Stimulated activated CD8-positive, alpha-beta memory T cell treated with anti-CD3 and anti-CD28 coated beads, Interleukin-15, amount 100 ng/mL, for 24 hours (primary cell): ENCODE data around the gene KSR2.

ENCODE experiments used
- DNase-seq: peaks from one replicate; pipeline ENCODE4 v3.0.0-alpha.2; 2020; ENCODE audit warnings: low read depth

Gene KSR2

DNA sequence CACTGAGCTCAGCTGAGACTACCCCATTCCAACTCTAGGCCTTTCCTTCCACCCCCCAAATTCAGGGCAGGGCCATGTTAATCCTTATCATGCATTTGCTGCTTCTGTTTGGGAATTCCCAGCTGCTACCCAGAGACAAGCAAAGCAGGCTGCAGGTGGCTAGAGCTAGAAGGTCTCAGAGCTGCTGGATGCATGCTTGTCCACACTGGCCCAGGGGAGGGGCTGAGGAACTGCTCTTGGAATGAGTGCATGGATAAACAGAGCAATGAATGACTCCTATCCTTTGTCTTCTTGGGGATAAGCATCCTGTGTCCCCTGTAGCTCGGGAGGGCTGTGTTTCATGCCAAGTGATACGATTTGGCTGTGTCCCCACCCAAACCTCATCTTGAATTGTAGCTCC is 470.5 kb downstream of the KSR2 start:
- DNase-seq = no peak

DNA sequence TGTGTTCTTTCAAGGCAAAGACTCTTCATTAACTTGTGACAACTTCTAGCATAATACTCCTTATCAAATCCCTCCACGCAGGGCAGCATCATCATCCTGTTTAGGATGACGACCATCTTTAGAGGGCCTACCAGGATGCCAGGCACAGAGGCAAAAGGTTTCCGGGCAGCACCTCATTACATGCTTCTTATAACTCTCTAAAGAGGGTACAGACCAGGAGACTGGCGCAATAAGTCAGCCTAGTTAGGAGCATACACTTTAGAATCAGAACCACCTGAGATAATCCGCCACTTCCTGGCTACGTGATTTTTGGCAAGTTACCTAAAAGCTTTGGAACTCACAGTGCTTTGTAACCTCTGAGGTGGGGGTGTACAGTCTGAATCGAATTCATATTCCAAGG is 471.4 kb downstream of the KSR2 start:
- no peak for DNase-seq

DNA sequence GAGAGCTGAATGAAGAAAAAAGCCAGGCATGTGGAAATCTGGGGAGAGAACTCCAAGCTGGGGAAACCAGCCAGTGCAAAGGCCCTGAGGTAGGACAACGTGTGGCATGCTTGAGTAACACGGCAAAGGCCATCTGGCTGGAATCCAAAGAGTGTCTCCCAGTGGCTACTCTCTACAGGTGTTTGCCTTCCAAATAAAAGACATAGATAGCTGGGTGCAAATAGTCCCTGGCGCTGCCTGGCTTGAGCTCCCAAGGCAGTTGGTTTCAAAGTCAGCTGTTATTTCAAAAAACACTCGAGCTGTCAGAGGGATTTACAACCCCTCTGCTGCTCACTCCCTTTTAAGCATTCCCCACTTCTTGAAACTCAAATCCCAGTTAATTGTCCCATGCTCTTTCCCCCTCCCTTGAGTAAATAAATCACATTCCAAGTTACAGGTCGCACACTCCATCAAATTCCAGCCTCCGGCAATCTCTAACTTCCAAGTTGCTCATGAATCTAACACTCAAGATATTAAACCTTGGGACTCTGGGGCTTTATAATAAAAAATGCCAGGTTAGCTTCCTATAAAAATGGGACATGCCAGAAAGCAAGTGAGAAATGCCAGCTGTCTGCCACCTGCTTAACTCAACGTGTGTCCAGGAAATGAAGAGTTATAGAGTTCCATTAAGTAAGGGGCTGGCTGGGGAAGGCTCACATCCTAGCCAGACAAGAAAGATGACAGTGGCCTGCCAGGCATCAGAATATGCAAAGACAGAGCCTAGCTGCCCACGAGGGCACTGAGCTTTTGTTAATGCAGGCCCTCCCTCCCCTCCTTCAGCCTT is 473.7 kb downstream of the KSR2 start:
- DNase-seq = no peak

DNA sequence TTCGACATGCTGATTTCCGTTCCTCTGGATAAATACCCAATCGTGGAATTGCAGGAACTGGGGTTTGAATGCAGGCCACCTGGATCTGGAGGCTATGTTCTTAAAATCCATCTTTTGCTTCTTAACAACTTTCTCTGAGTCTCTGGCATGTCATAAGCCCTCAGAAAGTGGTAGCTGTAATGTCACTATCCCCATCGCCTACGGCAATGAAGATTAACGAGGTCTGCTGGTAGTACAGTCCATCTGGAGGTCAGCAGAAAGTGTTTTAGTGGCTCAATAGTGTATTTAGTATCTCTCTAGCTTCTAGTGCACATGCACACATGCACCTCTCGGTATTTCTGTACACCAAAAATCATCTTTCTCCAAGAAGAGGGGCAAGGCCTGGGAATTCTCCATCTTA is 477.1 kb downstream of the KSR2 start:
- no peak for DNase-seq

DNA sequence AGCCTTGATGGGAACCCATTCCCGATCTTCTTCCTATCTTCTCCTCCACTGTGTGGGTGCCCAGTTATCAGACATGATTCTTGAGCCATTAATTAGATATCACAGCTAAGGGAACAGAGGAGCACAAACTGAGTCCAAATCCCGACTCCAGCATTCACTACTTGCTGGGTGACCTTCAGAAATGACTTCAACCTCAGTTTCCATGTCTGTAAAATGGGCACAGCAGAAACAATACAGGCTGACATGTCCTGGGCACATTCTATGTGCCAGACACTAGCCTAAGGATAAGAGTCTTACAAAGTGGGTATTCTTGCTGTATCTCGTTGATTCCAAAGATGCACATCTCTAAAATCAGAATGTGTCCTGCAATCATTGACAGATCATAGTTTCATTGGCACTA is 478.7 kb downstream of the KSR2 start:
- DNase-seq = no peak

DNA sequence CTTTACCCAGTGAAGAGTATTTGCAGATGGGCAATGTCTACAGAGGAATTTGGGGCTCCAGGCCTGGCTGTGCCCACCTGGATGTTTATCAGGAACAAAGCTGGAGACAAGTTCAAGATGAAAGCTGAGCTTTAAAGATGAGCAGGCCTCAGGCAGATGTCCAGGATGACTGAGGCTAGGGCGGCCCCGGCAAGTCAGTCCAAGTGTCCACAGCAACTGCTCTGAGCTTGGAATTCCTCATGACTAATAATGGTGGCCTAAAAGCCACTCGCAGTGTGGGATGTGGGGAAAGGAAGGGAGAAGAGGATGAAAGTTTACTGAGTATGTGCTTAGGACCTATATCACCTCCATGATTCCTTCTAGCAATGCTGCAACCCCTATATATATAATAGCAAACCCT is 479.1 kb downstream of the KSR2 start:
- no peak for DNase-seq

DNA sequence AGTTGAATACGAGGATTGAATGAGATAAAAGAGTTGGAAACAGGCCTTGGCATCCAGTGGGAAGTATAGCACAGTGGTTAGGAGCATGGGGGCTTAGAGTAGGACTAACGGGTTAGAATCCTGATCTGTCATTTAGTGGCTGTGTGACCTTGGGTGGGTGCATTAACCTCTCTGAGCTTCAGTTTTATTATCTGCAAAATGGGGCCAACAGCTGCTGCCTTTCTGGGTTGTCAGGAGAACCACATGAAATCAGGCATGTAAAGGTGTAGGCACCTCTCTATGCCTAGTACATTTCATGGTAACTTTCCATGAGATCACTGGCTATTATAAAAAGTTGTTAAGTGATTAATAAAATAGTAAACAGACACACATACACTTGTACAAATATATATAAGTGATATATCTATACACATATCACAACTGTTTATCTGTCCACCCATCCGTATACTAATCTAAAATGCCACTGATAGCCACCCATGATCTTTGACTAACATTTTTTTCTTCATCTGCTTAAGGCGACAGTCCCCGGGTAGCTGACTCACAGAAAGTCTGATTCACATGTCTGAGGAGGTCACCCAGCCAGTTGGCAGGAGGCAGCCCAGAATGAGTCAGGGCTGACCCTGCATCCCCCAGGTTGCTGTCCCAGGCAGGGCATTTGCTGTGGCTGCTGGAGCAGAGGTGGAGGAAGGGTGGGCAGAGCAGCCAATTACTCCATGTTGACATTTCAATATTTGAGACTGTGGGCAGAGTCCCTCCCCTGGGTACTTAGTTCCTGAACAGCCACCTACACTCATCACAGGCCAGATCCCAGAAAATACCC is 481.7 kb downstream of the KSR2 start:
- DNase-seq = no peak

DNA sequence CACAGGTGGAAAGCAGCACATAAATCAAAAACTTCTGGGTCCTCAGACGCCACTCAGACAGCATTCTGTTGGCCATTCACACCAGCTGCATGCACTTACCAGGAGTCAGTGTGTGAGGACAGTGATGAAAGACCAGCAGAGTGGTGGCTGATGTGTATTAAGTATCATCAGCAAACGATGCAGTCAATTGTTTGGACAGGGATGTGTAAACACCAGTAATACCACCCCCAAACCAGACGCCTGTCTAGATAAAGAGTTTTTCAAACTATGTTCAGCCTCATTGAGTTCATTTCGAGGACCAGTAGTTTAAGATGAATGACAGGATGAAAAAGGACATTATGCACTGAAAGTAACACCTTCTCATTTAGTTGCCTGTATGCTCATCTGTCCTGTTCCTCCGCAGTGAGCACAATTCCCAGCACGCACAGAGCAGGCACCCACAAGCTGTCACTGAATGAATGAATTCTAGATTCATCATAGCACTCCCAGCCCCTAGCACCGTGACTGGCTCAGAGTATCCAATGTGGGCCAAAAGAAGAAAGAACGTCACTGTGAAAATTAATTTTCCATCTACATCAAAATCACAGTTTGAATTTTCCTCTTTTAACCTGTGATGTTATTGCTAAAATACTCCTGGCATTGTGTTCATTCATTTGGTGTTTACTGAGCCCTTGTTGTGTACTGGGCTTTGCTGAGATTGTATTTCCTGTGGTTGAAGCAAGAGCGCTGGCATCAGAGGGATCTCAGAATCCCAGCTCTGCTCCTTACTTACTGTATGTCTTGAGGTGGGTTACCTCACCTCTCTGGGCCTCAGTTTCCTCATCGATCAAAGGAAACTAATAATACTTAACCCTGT is 482.6 kb downstream of the KSR2 start:
- DNase-seq = no peak

DNA sequence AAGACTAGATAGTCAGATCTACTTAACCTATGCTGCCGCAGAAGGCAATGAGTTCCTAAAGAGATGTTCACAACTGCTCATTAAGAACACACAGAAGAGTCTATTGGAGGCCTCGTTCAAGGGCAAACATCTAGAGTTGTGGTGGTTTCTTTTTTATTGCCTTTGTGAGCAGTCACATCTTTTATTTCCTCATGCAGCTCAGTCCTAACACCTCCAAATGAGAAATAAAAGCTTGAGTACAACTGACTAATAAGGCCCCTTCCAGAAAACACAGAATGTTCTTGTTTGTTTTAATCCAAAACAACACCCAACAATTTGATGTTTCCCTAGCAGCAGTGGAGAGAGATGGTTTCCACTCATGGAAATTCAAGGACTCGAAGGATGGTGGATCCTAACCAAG is 483.9 kb downstream of the KSR2 start:
- no peak for DNase-seq

DNA sequence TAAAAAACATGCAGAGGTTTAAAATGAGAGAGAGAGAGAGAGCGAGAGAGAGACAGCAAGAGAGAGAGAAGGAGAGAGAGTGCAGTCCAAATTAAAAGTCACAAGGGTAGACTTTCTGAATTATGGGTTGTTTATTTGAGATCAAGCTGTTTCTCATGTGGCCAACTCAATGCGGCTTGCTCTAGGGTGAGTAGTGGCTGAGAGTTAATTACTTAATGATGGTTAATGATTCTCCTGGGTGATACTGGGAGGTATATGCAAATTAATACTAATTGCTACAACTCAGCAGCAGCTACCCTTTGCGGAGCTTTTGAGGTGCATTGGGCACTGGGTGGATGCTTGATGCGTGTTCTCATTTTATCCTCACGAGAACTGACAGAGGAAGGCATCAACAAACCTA is 485.3 kb downstream of the KSR2 start:
- DNase-seq = no peak

DNA sequence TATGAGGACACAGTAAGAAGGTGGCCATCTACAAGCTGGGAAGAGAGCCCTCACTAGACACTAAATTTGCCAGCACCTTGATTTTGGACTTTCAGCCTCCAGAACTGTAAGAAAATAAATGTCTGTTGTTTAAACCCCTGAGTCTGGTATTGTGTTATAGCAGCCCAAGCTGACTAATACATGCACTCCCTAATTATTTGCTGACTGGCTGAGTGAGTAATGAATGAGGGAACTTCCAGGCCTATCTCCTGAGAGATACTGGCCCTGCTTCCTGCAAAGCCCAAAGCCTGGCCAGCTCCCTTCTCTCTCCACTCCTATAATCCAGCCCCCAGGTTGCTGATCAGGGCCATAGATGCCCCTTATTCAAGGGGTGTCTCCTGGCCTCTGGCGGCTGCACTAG is 487.3 kb downstream of the KSR2 start:
- DNase-seq = no peak

DNA sequence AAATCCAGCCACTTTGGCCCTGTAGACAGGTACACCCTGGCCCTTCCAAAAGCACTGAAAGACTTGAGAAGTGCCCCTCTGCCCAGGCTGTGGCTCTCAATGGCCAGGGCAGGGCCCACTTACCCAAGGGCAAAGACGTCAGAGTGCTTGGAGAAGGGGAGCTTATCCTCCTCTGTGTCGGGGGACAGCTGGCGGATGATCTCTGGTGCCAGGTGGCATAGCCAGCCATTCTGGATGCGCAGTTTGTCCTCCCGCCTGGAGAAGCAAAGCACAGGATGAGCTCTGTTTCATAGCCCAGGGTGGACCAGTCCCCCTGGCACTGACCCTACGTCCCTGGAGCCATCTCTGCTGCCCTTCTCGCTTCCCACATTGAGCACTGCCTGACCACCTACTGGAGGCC is 492.4 kb downstream of the KSR2 start:
- DNase-seq = no peak

DNA sequence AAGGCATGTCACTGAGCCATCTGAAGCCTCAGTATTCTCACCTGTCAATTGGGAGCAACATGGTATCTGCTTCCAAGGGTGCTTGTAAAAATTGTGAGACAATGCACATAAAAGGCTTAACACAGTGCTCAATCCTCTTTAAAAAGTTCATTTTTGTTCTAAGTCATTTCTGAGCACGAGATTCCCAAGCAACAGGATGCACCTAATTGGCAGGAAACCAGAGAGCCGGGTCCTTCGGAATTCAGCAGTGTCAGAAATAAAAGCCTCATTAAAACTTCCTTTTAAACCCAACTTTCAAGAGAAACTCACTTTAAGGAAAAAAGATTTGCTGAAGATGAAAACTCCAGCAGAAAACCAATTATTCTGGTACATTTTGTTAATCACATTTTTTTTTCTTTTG is 494.9 kb downstream of the KSR2 start:
- no peak for DNase-seq

DNA sequence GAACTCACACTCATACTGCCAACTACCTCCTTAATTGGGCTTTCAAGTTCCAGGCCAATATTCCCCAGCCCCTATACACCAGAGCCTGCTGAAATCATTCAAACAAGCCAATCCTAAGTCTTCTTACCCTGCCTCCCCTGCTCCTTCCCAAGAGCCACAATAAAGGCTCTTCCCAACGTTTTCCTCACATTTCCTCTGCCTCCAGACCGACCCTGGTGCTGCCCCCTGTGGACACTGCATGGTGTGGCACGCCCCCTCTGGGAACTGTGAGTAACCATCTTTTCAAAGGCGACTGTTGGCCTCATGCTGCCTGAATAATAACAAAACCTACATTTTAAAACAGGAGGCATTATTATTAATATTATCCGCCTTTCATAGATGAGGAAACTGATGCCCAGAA is 495.8 kb downstream of the KSR2 start:
- DNase-seq = no peak

DNA sequence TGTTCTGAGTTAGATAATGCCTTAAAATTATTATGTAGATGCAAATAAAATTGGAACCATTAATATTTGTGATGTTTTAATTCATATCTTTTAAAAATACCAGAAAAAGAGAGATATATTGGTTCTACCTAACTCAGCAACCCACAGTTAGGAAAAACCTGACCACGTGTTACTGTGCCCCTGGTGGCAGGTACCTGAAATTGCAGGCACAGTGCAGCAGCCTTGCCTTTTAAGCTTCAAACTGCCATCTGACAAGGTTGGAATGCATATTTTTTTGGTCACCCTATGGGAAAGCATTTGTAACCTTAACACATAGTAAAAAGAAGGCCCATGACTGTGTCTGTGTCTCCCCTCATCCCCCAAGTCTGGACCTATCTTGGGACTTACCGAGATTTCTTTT is 498.0 kb downstream of the KSR2 start:
- DNase-seq = no peak

DNA sequence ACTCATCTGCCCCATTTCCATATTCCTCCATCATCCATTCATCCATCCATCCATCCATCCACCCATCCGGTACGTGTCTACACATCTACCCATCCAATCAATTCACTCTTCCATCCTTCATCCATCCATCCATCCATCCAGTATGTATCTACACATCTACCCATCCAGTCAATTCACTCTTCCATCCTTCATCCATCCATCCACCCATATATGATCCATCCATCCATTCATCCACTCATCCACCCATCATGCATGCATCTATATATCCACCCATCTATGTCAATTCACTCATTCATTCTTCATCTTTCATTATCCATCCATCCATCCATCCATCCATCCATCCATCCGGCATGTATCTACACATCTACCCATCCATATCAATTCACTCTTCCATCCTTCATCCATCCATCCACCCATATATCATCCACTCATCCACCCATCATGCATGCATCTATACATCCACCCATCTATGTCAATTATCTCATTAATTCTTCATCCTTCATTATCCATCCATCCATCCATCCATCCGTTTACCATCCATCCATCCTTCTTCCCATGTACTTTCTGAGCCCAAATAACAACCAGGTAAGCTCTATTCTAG is 498.8 kb downstream of the KSR2 start:
- no peak for DNase-seq

DNA sequence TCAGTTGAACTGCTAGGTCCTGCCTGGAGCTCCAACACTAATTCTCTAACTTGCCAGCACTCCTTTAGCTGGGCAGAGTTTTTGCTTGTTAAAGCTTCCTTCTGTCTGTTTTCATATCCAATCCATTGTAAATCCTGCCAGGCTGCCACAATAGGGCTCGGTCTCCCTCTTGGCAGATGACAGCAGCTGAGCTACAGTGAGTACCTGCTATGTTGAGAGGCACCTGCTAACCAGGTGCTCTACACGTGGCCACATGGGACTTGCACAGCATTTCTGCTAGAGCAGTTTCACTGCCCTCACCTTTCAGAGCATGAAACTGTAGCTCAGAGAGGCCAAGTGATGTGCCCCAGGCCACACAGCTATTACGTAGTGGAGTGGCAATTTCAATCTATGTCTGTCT is 500.8 kb downstream of the KSR2 start:
- DNase-seq = no peak

DNA sequence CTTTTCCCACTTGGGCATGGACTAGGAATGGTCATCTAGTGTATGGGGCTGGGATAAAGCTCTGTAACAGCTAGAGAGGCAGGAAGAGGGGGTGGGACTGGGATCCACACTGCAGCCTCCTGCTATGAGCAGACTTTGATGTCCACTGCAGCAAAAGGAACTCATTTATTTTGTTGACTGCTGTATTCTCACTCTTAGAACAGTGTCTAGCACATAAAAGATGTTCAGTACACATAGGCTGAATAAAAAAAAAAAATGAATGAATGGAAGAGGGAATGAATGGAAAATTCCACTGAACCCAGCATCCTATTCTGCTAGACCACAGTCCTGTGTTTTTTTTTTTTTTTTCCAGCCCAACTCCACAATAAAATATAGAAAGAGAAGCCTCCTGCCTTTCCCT is 501.2 kb downstream of the KSR2 start:
- DNase-seq = no peak

DNA sequence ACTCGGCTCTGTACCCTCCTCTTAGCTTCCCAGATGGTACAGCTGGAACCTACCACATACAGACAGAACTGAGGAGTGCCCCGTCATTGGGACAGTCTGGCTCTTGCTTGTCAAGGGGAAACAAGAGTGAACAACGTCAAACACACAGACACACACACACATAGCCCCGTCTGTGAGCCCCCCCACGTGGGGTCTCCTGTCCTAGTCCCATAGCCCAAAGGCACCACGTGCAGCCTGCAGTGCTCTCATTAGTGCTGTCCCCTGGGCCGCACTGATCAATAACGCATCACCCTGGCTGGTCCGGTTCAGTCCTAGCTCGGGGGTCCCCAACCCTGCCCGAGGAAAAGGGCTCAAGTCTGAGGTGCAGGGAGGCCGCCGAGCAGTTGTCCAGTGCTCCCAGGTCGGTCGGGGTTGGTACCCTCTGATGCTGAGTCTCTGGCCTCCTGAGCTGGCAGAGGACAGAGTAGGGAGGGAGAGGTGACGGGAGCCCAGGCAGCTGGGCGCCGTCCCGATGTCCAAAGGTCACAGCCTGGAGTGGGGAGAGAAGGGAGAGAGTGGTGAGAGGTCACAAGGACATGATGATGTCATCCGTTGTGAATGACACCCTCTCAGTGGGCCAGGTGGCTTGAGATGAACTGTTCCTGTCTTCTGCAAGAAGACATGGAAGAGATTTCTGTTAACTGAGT is 502.0 kb downstream of the KSR2 start:
- no peak for DNase-seq

DNA sequence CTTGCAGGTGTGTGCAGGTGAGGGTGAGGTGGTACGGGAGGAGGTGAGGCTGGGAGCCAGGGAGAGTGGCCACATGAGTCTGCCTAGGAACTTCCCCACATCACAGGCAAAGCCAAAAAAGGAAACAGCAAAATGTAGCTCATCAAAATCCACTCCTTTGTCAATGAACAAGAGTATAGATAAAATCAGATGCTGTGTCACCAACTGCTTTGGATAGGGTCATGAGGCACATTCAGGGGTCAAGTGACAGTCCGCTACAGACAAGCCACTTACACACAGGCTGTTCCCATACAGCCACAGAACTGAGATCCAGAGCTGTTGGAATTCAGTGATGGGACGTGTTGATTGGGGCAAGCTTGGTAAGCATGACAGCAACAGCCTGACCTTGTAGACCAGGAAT is 507.1 kb downstream of the KSR2 start:
- DNase-seq = no peak

DNA sequence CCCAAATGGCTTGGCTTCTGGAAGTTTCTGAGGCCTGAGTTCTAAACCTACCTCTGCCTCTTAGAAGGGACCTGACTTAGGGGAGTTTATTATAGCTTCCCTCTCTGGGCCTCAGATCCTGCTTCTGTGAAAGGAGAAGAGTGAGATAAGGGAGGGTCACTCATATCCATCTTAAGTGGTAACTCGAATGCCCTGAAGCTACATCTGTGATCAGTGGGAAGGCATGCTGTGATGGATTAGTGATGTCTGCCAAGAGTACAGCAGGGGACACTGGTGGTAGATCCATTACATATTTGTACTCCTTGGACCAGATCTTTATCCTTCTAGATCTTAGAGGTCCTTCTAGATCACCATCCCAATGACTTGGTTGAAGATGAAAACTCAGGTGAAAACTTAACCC is 509.6 kb downstream of the KSR2 start:
- DNase-seq = no peak

DNA sequence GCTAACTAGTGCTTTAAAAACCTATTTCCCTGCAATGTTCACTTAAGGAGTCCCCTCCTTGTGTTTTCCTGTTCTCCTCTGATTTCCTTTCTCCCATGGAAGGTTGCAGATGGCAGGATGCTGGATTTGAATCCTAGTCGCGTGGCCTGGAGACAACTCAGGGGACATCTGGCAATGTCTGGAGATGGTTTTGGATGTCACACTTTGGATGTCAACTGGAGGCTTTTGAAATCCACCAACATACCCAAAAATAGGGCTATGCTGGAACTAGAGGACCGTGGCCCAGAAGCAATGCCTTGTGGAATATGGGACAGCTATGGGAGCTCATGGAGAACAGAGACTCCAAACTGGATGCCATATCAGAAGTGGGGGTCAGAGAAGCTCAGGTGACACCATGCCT is 511.6 kb downstream of the KSR2 start:
- no peak for DNase-seq
